ENCODE results near the gene SOX6.

Gene SOX6

DNA sequence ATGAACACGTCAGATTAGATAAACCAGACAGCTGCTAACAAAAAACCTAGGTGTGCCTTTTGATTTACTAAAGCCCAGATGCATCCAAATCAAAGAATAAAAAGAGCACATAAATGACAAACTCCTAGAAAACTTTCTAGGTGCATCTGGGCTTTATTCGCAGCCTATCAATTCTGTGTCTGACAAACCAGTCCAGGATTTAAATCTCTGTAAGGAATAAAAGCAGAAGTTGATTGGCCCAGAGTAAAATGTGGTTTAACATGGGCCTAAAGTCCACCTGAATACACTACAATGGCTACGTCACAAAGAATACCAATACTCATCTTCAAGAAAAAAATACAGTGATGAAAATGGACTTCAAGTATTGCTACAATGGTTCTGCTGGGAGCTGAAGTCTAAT lies 66.8 kb downstream of the SOX6 start:
- H3K27ac ChIP-seq = no peak overlapping the region
- TF ChIP-seq, protein P1, sequence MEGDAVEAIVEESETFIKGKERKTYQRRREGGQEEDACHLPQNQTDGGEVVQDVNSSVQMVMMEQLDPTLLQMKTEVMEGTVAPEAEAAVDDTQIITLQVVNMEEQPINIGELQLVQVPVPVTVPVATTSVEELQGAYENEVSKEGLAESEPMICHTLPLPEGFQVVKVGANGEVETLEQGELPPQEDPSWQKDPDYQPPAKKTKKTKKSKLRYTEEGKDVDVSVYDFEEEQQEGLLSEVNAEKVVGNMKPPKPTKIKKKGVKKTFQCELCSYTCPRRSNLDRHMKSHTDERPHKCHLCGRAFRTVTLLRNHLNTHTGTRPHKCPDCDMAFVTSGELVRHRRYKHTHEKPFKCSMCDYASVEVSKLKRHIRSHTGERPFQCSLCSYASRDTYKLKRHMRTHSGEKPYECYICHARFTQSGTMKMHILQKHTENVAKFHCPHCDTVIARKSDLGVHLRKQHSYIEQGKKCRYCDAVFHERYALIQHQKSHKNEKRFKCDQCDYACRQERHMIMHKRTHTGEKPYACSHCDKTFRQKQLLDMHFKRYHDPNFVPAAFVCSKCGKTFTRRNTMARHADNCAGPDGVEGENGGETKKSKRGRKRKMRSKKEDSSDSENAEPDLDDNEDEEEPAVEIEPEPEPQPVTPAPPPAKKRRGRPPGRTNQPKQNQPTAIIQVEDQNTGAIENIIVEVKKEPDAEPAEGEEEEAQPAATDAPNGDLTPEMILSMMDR (conservative IDR thresholded peaks at IDR 0.05) = no peak

DNA sequence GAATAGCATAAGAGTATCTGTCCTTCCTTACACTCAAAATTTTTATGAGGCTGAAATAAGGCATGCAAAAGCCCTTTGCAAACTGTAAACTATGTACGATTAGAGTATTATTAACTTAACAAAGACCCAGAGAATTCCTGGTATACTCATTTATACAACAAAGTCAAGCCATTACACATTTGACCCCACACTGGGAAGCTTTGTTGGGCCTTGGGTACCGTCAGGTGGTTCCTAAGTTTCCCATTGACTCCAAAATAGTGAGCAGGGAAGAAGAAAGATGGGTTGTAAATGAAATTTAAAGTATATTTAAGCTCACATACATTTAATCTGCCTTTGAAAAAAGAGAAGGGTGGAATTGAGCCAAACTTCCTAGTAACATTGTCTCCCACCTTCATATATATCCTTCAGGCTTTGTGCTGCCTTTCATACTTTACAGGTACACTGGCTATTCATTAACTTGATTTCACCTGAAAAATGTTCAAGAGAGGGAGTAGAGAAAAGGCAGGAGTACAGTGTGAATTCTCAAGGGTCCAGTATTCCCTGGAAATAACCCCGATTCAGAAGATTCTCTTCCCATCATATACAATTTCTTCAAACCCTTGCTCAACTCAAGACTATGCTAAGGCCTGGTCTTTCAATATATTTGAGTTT lies 68.6 kb downstream of the SOX6 start:
- no peak overlapping the region for H3K27ac ChIP-seq

DNA sequence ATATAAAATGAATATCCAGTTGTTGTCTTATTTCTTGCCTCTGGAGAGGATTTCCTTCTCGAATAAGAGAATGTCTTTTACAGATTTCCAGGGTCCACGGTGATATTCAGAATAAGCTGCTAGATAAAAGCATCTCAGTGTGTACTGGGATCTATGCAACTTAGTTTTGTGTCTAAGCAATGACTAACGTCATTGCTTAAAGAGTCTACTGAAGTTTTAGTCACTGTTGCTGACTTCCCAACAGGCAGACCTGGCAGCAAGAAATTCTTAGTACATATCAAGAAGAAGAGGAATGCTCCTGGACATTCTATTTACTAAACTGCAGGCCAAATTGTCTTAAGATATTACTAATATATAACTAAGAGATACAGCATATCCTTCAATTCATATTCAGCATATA lies 70.3 kb downstream of the SOX6 start:
- no peak overlapping the region for H3K27ac ChIP-seq
- TF ChIP-seq, protein P1 (conservative IDR thresholded peaks at IDR 0.05) = no peak

More for the DNA sequence above, 68.6 kb downstream of the SOX6 start:
- TF ChIP-seq, protein P1 (conservative IDR thresholded peaks at IDR 0.05) = no peak

DNA sequence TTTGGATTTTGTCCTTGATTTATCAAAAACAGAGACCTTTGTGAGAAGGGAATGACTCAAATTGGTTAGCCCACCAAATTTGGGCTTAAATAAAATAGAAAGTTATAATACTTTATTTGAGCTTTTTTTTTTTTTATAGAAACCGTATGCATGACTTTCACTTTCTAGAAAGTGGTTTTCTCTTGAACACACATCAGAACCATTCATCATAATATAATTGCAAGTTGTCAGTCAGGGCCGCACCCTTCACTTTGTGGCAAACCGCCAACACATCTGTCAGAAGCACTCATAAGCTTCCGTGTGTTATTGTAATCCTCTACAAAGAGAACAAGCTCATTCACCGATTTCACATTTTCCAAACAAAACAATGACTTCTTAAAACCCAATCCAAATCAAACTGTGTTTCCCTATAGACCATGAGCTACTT lies 76.1 kb downstream of the SOX6 start:
- TF ChIP-seq, protein P1 (conservative IDR thresholded peaks at IDR 0.05) = no peak
- H3K27ac ChIP-seq = no peak overlapping the region

DNA sequence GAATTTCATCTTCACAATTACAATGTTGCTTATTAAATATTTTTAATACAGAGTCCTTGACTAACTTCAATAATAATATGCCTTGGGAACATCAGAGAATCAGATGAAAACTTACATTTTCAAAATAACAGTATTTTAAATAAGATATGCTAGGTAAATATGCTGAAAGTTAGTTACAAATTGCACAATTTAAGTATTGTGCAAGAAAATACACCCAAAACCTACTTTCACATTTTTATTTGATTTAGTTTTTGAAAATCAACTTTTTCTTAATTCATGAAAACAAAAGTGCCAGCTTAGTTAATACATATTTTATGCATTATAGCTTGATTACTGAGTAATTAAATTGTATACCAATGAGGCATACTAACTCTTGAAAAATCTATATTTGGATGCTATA lies 76.8 kb downstream of the SOX6 start:
- TF ChIP-seq, protein P1 (conservative IDR thresholded peaks at IDR 0.05) = no peak
- no peak overlapping the region for H3K27ac ChIP-seq

DNA sequence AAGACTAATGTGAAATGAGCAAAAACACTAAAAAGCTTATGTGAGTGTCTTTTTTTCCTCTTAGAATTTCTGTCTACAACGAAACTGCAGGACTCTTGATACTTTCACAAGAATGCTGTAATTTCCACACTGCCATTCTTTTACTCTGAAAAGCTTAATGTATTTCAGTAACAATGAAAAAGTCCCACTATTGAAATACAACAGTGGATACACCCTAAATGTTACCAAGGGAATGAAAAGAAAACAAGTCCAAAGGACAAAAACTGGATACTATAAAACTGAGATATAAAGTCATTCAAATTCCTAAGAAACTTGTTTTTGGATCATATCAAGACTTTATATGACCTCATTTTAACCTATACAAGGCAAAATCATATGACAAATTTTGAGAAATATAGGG lies 77.4 kb downstream of the SOX6 start:
- H3K27ac ChIP-seq = no peak overlapping the region
- TF ChIP-seq, protein P1 (conservative IDR thresholded peaks at IDR 0.05) = no peak

DNA sequence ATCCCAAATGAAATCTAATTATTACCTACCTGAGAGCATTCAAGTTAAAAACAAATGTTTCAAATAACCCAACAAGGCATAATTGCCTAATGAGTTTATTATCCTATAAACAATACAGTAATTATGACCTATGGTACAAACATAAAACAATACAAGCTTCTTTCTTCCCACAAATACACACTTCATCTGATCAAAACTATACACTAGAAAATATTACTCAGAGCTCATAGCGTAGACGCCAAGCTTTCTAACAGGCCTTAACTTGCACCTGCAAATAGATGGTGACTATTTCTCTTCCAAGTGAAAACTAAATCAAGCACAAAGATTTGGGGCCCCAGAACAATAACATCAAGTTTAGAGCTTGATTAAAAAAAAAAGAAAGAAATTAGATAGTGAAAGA lies 78.1 kb downstream of the SOX6 start:
- no peak overlapping the region for H3K27ac ChIP-seq
- TF ChIP-seq, protein P1 (conservative IDR thresholded peaks at IDR 0.05) = no peak
